Gastrocnemius medialis (tissue), 4 donors: ENCODE measurements around the gene SLC25A22. TPM values are rescaled to one million over a fixed set of nuclear protein-coding genes. Genes with fewer than 3 reads are reported as not detected.

Source experiments
- ATAC-seq, 2 donors: fragments of 150-250 bp; one replicate each; pipeline ENCODE4 v1.9.1; 2016
- DNase-seq, 2 donors: peaks; one replicate each; pipeline ENCODE4 v3.0.0-alpha.2; 2019
- H3K27ac ChIP-seq, 4 donors: fragments of 200-600 bp; sonication (generic); 1 replicate in 1 of 4; 2 replicates in 3 of 4; pipeline ENCODE4 v1.5.1; 2016 to 2018; ENCODE audit warnings: mild to moderate bottlenecking in 2 of 4, moderate library complexity in 1 of 4
- H3K27me3 ChIP-seq, 3 donors: fragments of 200-600 bp; sonication (generic) in 2 of 3; 1 replicate in 1 of 3; 2 replicates in 2 of 3; pipeline versions ENCODE4 v1.5.1 to v1.6.0; 2016 to 2019; ENCODE audit warnings: mild to moderate bottlenecking in 1 of 3, moderate library complexity in 1 of 3
- H3K36me3 ChIP-seq, 2 donors: fragments of 200-600 bp; sonication (generic) in 1 of 2; one replicate each; pipeline ENCODE4 v1.5.1; 2017 to 2018
- H3K4me1 ChIP-seq, 2 donors: fragments of 200-600 bp; sonication (generic) in 1 of 2; one replicate each; pipeline ENCODE4 v1.5.1; 2016 to 2017; ENCODE audit warnings: mild to moderate bottlenecking in 2 of 2
- H3K4me3 ChIP-seq, 4 donors: fragments of 200-600 bp; sonication (generic) in 3 of 4; 1 replicate in 1 of 4; 2 replicates in 3 of 4; pipeline ENCODE4 v1.5.1; 2016 to 2019; ENCODE audit warnings: mild to moderate bottlenecking in 2 of 4
- H3K9me3 ChIP-seq, 3 donors: fragments of 200-600 bp; sonication (generic) in 2 of 3; 1 replicate in 1 of 3; 2 replicates in 2 of 3; pipeline ENCODE4 v1.5.1; 2016 to 2019
- CTCF ChIP-seq, 5 experiments: fragments of 450-650 bp in 3 of 5; fragments of 200-600 bp in 2 of 5; sonication (generic) in 2 of 5; IDR thresholded peaks in 4 of 5; conservative IDR thresholded peaks in 1 of 5; 1 replicate in 4 of 5; 2 replicates in 1 of 5; pipeline ENCODE4 v1.5.1; 2016 to 2019; ENCODE audit warnings: antibody characterized with exemption in 5 of 5, mild to moderate bottlenecking in 3 of 5, moderate library complexity in 3 of 5
- POLR2A ChIP-seq, 2 donors: fragments of 450-650 bp; IDR thresholded peaks; one replicate each; pipeline ENCODE4 v1.6.1; 2017; ENCODE audit warnings: antibody characterized with exemption in 2 of 2, mild to moderate bottlenecking in 2 of 2, moderate library complexity in 2 of 2
- in situ Hi-C, 4 donors: fragments of 200-750 bp; cut with MboI; loops; one replicate each; pipeline versions ENCODE4 v1.15.0 to v1.8.0; 2017; ENCODE audit warnings: low sequenced_read_pairs in 4 of 4
- intact Hi-C: fragments of 100-400 bp; cut with DNase I; formaldehyde crosslinking; loops from one replicate; pipeline ENCODE4 v1.15.1; 2023; ENCODE audit warnings: low total_unique reads
- total RNA-seq, 4 donors: library from RNA; depleted of rRNA; stranded (reverse); fragments of >200 nt; gene quantifications; one replicate each; pipeline versions ENCODE4 v1.1.0 to v1.2.3, GENCODE V29; 2016

Gene SLC25A22
- total RNA-seq, 4 donors from 2014 or later: 0.80 to 1.5 (median 1.0) TPM; not detected in 1

- no peaks in the 10 kb centered on the region for H3K27me3 ChIP-seq
- no peak for ATAC-seq
- DNase-seq: no peak
- in situ Hi-C loops: loop anchor here in 1 of 4 donors (25.0 kb wide), 1 partner anchor 180 kb away; the partner anchor contains the start of genes LMNTD2 and RASSF7
- H3K4me3 ChIP-seq: no peak overlapping the region
- no peaks in the 10 kb centered on the region for H3K36me3 ChIP-seq
- H3K27ac ChIP-seq: no peak overlapping the region
- TF ChIP-seq CTCF (IDR thresholded peaks at IDR 0.05 in 4 of 5, conservative IDR thresholded peaks at IDR 0.05 in 1 of 5) (no peak), POLR2A (IDR thresholded peaks at IDR 0.05) (no peak)
- H3K9me3 ChIP-seq: no peaks in the 10 kb centered on the region
- intact Hi-C loops: no loop called here
- peaks cover 0 to 6% of the 10 kb centered on the region in 2 donors for H3K4me1 ChIP-seq
Measured at GRCh38 chr11:742156-742546, 55.9 kb downstream of the SLC25A22 start.

Other genes with a start within 250 kb of the SLC25A22 start
- gene LMNTD2, start 237.5 kb downstream of the SLC25A22 start, total RNA-seq: 1 to 10 TPM in 1 of 4 donors, under 1 TPM in 1, not detected in 2; 0.13 to 1.5 TPM
- 1 to 10 TPM in 1 of 4 donors, under 1 TPM in 3; 0.56 to 2.4 (median 0.70) TPM for gene RASSF7, start 237.3 kb downstream of the SLC25A22 start, total RNA-seq
- gene PHRF1, start 221.8 kb downstream of the SLC25A22 start, total RNA-seq: 10 to 100 TPM in 3 of 4 donors, 1 to 10 TPM in 1; 9.2 to 22.6 (median 20.8) TPM
- 10 to 100 TPM; 15.5 to 37.1 (median 26.3) TPM for gene IRF7, start 182.3 kb downstream of the SLC25A22 start, total RNA-seq
- gene CDHR5, start 173.3 kb downstream of the SLC25A22 start, total RNA-seq: 1 to 10 TPM in 1 of 4 donors, under 1 TPM in 1, not detected in 2; 0.95 to 1.8 TPM
- gene SCT, start 171.1 kb downstream of the SLC25A22 start, total RNA-seq: not detected
- not detected for gene DRD4, start 161.0 kb downstream of the SLC25A22 start, total RNA-seq
- 10 to 100 TPM; 14.8 to 42.4 (median 25.2) TPM for gene DEAF1, start 103.1 kb downstream of the SLC25A22 start, total RNA-seq
- gene TMEM80, start 102.5 kb downstream of the SLC25A22 start, total RNA-seq: 10 to 100 TPM in 3 of 4 donors, 1 to 10 TPM in 1; 3.2 to 22.3 (median 14.3) TPM
- 1 to 10 TPM in 3 of 4 donors, under 1 TPM in 1; 0.42 to 3.3 (median 1.8) TPM for gene EPS8L2, start 92.0 kb downstream of the SLC25A22 start, total RNA-seq
- gene TALDO1, start 50.8 kb downstream of the SLC25A22 start, total RNA-seq: 100 to 1,000 TPM in 3 of 4 donors, 10 to 100 TPM in 1; 98.6 to 167 (median 153) TPM
- 10 to 100 TPM in 2 of 4 donors, 1 to 10 TPM in 2; 3.5 to 10.6 (median 9.4) TPM for gene GATD1, start 20.8 kb downstream of the SLC25A22 start, total RNA-seq
- gene CEND1, start 8.2 kb downstream of the SLC25A22 start, total RNA-seq: under 1 TPM in 1 of 4 donors, not detected in 3; 0.20 TPM
- gene PIDD1, start 7.0 kb upstream of the SLC25A22 start, total RNA-seq: 10 to 100 TPM in 2 of 4 donors, 1 to 10 TPM in 2; 6.3 to 35.7 (median 10.2) TPM
- gene RPLP2, start 11.7 kb upstream of the SLC25A22 start, total RNA-seq: 100 to 1,000 TPM; 314 to 600 (median 440) TPM
- 10 to 100 TPM; 58.9 to 93.3 (median 91.7) TPM for gene PNPLA2, start 20.6 kb upstream of the SLC25A22 start, total RNA-seq
- gene CRACR2B, start 29.6 kb upstream of the SLC25A22 start, total RNA-seq: 1 to 10 TPM; 3.3 to 4.5 (median 4.0) TPM
- 100 to 1,000 TPM in 3 of 4 donors, 10 to 100 TPM in 1; 77.0 to 206 (median 169) TPM for gene CD151, start 34.7 kb upstream of the SLC25A22 start, total RNA-seq
- 10 to 100 TPM; 66.0 to 94.6 (median 81.2) TPM for gene POLR2L, start 44.2 kb upstream of the SLC25A22 start, total RNA-seq
- gene TSPAN4, start 44.6 kb upstream of the SLC25A22 start, total RNA-seq: 10 to 100 TPM; 14.4 to 34.8 (median 21.5) TPM
- 10 to 100 TPM; 23.3 to 43.2 (median 33.1) TPM for gene CHID1, start 112.5 kb upstream of the SLC25A22 start, total RNA-seq
- gene AP2A2, start 127.6 kb upstream of the SLC25A22 start, total RNA-seq: 10 to 100 TPM; 21.2 to 26.1 (median 25.7) TPM
- not detected for gene MUC6, start 238.4 kb upstream of the SLC25A22 start, total RNA-seq